Lower leg skin (tissue), 3 donors: ENCODE measurements around the gene AGMAT.

Source experiments
- CTCF ChIP-seq, 3 donors: fragments of 450-650 bp; IDR thresholded peaks; one replicate each; pipeline ENCODE4 v1.5.1; 2016; ENCODE audit warnings: antibody characterized with exemption in 3 of 3, mild to moderate bottlenecking in 3 of 3, moderate library complexity in 2 of 3
- POLR2A ChIP-seq, 2 donors: fragments of 450-650 bp; IDR thresholded peaks; one replicate each; pipeline ENCODE4 v1.6.1; 2016 to 2017; ENCODE audit warnings: antibody characterized with exemption in 2 of 2, mild to moderate bottlenecking in 1 of 2, moderate library complexity in 1 of 2

DNA sequence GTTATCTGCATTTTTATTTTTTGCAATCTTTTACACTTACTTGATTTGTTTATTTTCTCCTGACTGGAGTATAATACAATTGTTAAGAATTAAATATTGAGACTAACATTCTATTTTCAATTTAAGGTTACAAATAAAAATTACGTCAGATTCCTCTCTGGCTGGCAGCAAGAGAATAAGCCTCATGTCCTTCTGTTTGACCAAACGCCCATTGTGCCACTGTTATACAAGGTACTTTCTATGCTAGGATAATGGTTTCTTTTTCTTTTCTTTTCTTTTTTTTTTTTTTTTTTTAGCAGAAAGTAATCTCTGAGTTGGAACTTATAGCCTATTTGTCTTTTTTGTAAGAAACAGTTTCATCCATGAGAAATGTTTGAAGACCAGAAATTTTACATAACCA is 38.2 kb downstream of the AGMAT start:
- TF ChIP-seq CTCF (IDR thresholded peaks at IDR 0.05) (no peak), POLR2A (IDR thresholded peaks at IDR 0.05) (no peak)
